B cell (primary cell): ENCODE measurements around the gene AGPAT1. TPM values are rescaled to one million over a fixed set of nuclear protein-coding genes. Genes with fewer than 3 reads are reported as not detected.
A peak's percentile ranks its signal among the peaks of the same experiment; 100 is the strongest.

Experiments used
- ATAC-seq: fragments of 200-7000 bp; cut with Tn5 transposase; one replicate; pipeline ENCODE4 v1.10.0; 2021; ENCODE audit warnings: low read depth, mild to moderate bottlenecking, moderate number of reproducible peaks, moderate library complexity
- CTCF ChIA-PET: fragments of 350-600 bp; sonication (Branson Sonifier 250); formaldehyde crosslinking; loops from one replicate; lab custom pipeline; 2021; ENCODE audit warnings: antibody characterized with exemption, inconsistent platforms; lab: Charles Lee
- POLR2A ChIA-PET: fragments of 350-600 bp; sonication (Branson Sonifier 250); formaldehyde crosslinking; loops from one replicate; lab custom pipeline; 2021; ENCODE audit warnings: antibody characterized with exemption; lab: Charles Lee
- DNase-seq: peaks from one replicate; pipeline ENCODE4 v3.0.0; 2013
- H2AFZ ChIP-seq: 2 replicates; pipeline ENCODE4 v1.6.1; 2012; ENCODE audit warnings: mild to moderate bottlenecking, low read depth, low read length; ENCODE audit not compliant: insufficient read depth, poor library complexity, severe bottlenecking
- H3K27ac ChIP-seq, 2 donors: 1 replicate in 1 of 2; 2 replicates in 1 of 2; pipeline ENCODE4 v1.5.1; 2012 to 2013; ENCODE audit warnings: low read length in 2 of 2, mild to moderate bottlenecking in 2 of 2, moderate library complexity in 1 of 2
- H3K27me3 ChIP-seq, 4 experiments: fragments of 200-600 bp in 1 of 4; sonication (generic) in 1 of 4; replicated peaks in 1 of 4; 1 replicate in 2 of 4; 2 replicates in 2 of 4; pipeline versions ENCODE4 v1.6.1 to v1.7.0; 2013 to 2016; ENCODE audit warnings: low read length in 3 of 4, mild to moderate bottlenecking in 2 of 4, mixed read lengths in 1 of 4, moderate library complexity in 1 of 4; ENCODE audit not compliant: insufficient read depth in 4 of 4, control insufficient read depth in 3 of 4; ENCODE audit errors: control extremely low read depth in 1 of 4
- H3K36me3 ChIP-seq, 2 experiments: replicated peaks in 1 of 2; 1 replicate in 1 of 2; 2 replicates in 1 of 2; pipeline versions ENCODE4 v1.6.1 to v1.7.1; 2013; ENCODE audit warnings: low read length in 1 of 2; ENCODE audit not compliant: insufficient read depth in 2 of 2, control insufficient read depth in 1 of 2; ENCODE audit errors: control extremely low read depth in 1 of 2, extremely low read depth in 1 of 2
- H3K4me1 ChIP-seq, 2 donors: fragments of 200-600 bp in 1 of 2; sonication (generic) in 1 of 2; 1 replicate in 1 of 2; 2 replicates in 1 of 2; pipeline versions ENCODE4 v1.5.1 to v1.6.1; 2013 to 2017; ENCODE audit warnings: low read length in 2 of 2; ENCODE audit not compliant: control insufficient read depth in 2 of 2, insufficient read depth in 2 of 2
- H3K4me2 ChIP-seq: replicated peaks from 2 replicates; pipeline ENCODE3; 2012; ENCODE audit warnings: mild to moderate bottlenecking, low read depth, low read length; ENCODE audit not compliant: poor library complexity, severe bottlenecking
- H3K4me3 ChIP-seq, 5 experiments: fragments of 200-600 bp in 1 of 5; sonication (generic) in 1 of 5; 1 replicate in 3 of 5; 2 replicates in 2 of 5; pipeline versions ENCODE4 v1.5.1 to v1.7.0; 2011 to 2016; ENCODE audit warnings: low read length in 4 of 5, mild to moderate bottlenecking in 4 of 5, low read depth in 2 of 5, control low read depth in 1 of 5, moderate library complexity in 1 of 5; ENCODE audit not compliant: insufficient read depth in 1 of 5; ENCODE audit errors: control extremely low read depth in 1 of 5, extremely low read depth in 1 of 5
- H3K79me2 ChIP-seq: fragments of 200-600 bp; sonication (generic); one replicate; pipeline ENCODE4 v1.6.0; 2016; ENCODE audit warnings: low read length; ENCODE audit not compliant: control insufficient read depth, insufficient read depth
- H3K9ac ChIP-seq: fragments of 200-600 bp; sonication (generic); 2 replicates; pipeline ENCODE4 v1.6.1; 2017; ENCODE audit warnings: mild to moderate bottlenecking, low read length, moderate library complexity
- H3K9me3 ChIP-seq, 3 donors: one replicate each; pipeline versions ENCODE4 v1.6.1 to v1.7.1; 2013; ENCODE audit warnings: low read length in 2 of 3; ENCODE audit not compliant: control insufficient read depth in 2 of 3, insufficient read depth in 1 of 3; ENCODE audit errors: control extremely low read depth in 1 of 3
- H4K20me1 ChIP-seq: 2 replicates; pipeline ENCODE4 v1.6.0; 2012; ENCODE audit warnings: mild to moderate bottlenecking, low read length; ENCODE audit not compliant: insufficient read depth, control insufficient read depth, poor library complexity, severe bottlenecking
- H3K27ac Mint-ChIP-seq: one replicate; pipeline ENCODE4 v1.8.0; 2021; ENCODE audit warnings: mixed read lengths
- H3K27me3 Mint-ChIP-seq: one replicate; pipeline ENCODE4 v1.8.0; 2021; ENCODE audit warnings: mixed read lengths
- H3K4me1 Mint-ChIP-seq: one replicate; pipeline ENCODE4 v1.8.0; 2021; ENCODE audit warnings: mixed read lengths
- H3K4me3 Mint-ChIP-seq: one replicate; pipeline ENCODE4 v1.8.0; 2021; ENCODE audit warnings: mixed read lengths
- H3K9me3 Mint-ChIP-seq: one replicate; pipeline ENCODE4 v1.8.0; 2022; ENCODE audit warnings: mixed read lengths; ENCODE audit not compliant: insufficient read depth
- WGBS: methylation state at CpG from one replicate; pipeline ENCODE4 v1.1.5; 2013; ENCODE audit warnings: missing lambda C conversion rate; ENCODE audit not compliant: insufficient coverage; 5-methylcytosine and 5-hydroxymethylcytosine counted together
- intact Hi-C: fragments of 100-400 bp; cut with micrococcal nuclease; formaldehyde crosslinking; loops from one replicate; pipeline ENCODE4 v1.10.0; 2022
- polyA plus RNA-seq: library from polyadenylated mRNA; depleted of rRNA; stranded (reverse); fragments of >200 nt; gene quantifications from 2 replicates; pipeline ENCODE4 v1.2.3, GENCODE V29; 2012
- total RNA-seq, 2 donors: library from RNA; stranded (reverse); fragments of 120-200 nt in 1 of 2; gene quantifications; 1 replicate in 1 of 2; 2 replicates in 1 of 2; pipeline versions ENCODE4 v1.2.3 to v1.2.4, GENCODE V29; 2013 to 2022
- TF ChIP-seq, protein P1 (sequence below): fragments of 200-600 bp; IDR thresholded peaks from one replicate; pipeline ENCODE4 v1.8.0; 2022; ENCODE audit warnings: antibody characterized with exemption, mild to moderate bottlenecking

The AGPAT1 gene
- total and polyA plus RNA-seq, 2 donors (not counting 1 experiment from before 2014, with no cell fraction given) = 29.8 to 37.1 TPM

GRCh38 chr6:32179766-32180405 lies 4.0 kb upstream of the AGPAT1 start:
- H3K4me2 ChIP-seq = peak overlapping the region; percentile 93
- ChIA-PET CTCF (interaction anchor here (1.0 to 1.2 kb wide), 3 partner anchors 16 to 805 kb away, joined by 3 to 4 read pairs (median 4); no protein-coding TSS in a partner anchor), POLR2A (interaction anchor here (1.0 to 1.7 kb wide), 3 partner anchors 10 to 15 kb away, joined by 3 to 7 read pairs (median 5); partner anchors contain the start of genes GPSM3 and PBX2)
- peak overlapping the region; percentile 44 for H3K27ac Mint-ChIP-seq
- no peak overlapping the region for H3K9ac ChIP-seq
- H4K20me1 ChIP-seq = no peaks in the 10 kb centered on the region
- no peaks in the 10 kb centered on the region for H3K27me3 Mint-ChIP-seq
- peaks cover 57% of the 10 kb centered on the region for H3K4me1 Mint-ChIP-seq
- H3K9me3 ChIP-seq = no peaks in the 10 kb centered on the region
- no peak overlapping the region for H3K4me3 ChIP-seq
- H3K4me3 Mint-ChIP-seq = peak overlapping the region; percentile 97
- no peak overlapping the region for H3K27ac ChIP-seq
- H3K9me3 Mint-ChIP-seq = no peaks in the 10 kb centered on the region
- peaks cover 38% of the 10 kb centered on the region for H3K79me2 ChIP-seq
- no peak for ATAC-seq
- TF ChIP-seq, protein P1, sequence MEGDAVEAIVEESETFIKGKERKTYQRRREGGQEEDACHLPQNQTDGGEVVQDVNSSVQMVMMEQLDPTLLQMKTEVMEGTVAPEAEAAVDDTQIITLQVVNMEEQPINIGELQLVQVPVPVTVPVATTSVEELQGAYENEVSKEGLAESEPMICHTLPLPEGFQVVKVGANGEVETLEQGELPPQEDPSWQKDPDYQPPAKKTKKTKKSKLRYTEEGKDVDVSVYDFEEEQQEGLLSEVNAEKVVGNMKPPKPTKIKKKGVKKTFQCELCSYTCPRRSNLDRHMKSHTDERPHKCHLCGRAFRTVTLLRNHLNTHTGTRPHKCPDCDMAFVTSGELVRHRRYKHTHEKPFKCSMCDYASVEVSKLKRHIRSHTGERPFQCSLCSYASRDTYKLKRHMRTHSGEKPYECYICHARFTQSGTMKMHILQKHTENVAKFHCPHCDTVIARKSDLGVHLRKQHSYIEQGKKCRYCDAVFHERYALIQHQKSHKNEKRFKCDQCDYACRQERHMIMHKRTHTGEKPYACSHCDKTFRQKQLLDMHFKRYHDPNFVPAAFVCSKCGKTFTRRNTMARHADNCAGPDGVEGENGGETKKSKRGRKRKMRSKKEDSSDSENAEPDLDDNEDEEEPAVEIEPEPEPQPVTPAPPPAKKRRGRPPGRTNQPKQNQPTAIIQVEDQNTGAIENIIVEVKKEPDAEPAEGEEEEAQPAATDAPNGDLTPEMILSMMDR = no peak
- no peak overlapping the region for H2AFZ ChIP-seq
- intact Hi-C loops = loop anchor here (5.0 kb wide), 6 partner anchors 223 to 1392 kb away; partner anchors contain the start of genes CSNK2B, HSD17B8, LY6G5B and NELFE
- peaks cover 31 to 37% of the 10 kb centered on the region in 2 donors for H3K4me1 ChIP-seq
- H3K36me3 ChIP-seq = peaks cover 0 to 40% of the 10 kb centered on the region in 2 experiments
- no peak for DNase-seq
- WGBS = 89% methylated on average over 9 of the region's 10 CpGs
- H3K27me3 ChIP-seq = no peaks in the 10 kb centered on the region
